Loucy (cell line): ENCODE measurements around the gene OXER1.

Source experiments
- EZH2phosphoT487 ChIP-seq: fragments of 200-600 bp; IDR thresholded peaks from 2 replicates; pipeline ENCODE4 v1.6.1; 2018; ENCODE audit warnings: antibody characterized with exemption, mild to moderate bottlenecking, moderate library complexity, borderline replicate concordance
- TF ChIP-seq, protein P1 (sequence below): fragments of 200-600 bp; sonication (generic); conservative IDR thresholded peaks from 2 replicates; pipeline ENCODE4 v1.5.1; 2014; ENCODE audit warnings: mild to moderate bottlenecking, antibody characterized with exemption, low read length

DNA sequence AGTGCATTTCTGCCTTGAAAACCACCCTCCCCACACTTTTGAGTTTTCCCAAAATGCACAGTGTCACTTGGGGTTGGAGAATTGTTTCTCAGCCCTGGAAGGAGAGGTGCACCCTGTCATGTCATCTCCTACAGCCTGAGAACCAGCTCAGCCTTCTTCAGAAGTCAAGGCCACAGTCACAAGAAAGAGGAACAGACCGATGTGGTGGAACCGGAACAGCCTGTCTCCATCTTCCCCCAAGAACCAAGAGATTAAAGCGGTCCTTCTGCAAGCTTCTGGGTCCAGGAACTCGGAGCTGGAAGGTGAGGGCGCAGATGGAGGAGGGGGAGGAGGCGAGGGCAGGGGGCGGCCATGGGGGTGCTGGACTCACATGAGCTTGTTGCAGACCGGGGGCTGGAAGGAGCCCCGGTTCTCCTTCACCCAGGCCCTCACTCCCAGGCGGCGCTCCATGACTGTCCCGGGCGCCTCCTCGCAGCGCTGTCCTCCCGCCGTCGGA is 28.2 kb upstream of the OXER1 start:
- TF ChIP-seq, protein P1, sequence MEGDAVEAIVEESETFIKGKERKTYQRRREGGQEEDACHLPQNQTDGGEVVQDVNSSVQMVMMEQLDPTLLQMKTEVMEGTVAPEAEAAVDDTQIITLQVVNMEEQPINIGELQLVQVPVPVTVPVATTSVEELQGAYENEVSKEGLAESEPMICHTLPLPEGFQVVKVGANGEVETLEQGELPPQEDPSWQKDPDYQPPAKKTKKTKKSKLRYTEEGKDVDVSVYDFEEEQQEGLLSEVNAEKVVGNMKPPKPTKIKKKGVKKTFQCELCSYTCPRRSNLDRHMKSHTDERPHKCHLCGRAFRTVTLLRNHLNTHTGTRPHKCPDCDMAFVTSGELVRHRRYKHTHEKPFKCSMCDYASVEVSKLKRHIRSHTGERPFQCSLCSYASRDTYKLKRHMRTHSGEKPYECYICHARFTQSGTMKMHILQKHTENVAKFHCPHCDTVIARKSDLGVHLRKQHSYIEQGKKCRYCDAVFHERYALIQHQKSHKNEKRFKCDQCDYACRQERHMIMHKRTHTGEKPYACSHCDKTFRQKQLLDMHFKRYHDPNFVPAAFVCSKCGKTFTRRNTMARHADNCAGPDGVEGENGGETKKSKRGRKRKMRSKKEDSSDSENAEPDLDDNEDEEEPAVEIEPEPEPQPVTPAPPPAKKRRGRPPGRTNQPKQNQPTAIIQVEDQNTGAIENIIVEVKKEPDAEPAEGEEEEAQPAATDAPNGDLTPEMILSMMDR = no peak
- TF ChIP-seq EZH2phosphoT487 = no peak
